PC-3 (cell line): ENCODE measurements around the gene GPR143.

Experiments used
- EZH2 ChIP-seq: fragments of 300-600 bp; sonication (generic); IDR thresholded peaks from one replicate; pipeline ENCODE4 v1.6.1; 2017; ENCODE audit warnings: antibody characterized with exemption, mild to moderate bottlenecking, low read length; ENCODE audit not compliant: unreplicated experiment
- EZH2phosphoT487 ChIP-seq: fragments of 300-600 bp; sonication (generic); IDR thresholded peaks from 2 replicates; pipeline ENCODE4 v1.6.1; 2018; ENCODE audit warnings: mild to moderate bottlenecking, antibody characterized with exemption, low read length, borderline replicate concordance
- TF ChIP-seq, protein P1 (sequence below): fragments of 300-600 bp; sonication (generic); conservative IDR thresholded peaks from 2 replicates; pipeline ENCODE4 v1.5.1; 2017; ENCODE audit warnings: antibody characterized with exemption, low read depth, mild to moderate bottlenecking, low read length

GRCh38 chrX:9690046-9690445 is 75.6 kb downstream of the GPR143 start:
- TF ChIP-seq, protein P1, sequence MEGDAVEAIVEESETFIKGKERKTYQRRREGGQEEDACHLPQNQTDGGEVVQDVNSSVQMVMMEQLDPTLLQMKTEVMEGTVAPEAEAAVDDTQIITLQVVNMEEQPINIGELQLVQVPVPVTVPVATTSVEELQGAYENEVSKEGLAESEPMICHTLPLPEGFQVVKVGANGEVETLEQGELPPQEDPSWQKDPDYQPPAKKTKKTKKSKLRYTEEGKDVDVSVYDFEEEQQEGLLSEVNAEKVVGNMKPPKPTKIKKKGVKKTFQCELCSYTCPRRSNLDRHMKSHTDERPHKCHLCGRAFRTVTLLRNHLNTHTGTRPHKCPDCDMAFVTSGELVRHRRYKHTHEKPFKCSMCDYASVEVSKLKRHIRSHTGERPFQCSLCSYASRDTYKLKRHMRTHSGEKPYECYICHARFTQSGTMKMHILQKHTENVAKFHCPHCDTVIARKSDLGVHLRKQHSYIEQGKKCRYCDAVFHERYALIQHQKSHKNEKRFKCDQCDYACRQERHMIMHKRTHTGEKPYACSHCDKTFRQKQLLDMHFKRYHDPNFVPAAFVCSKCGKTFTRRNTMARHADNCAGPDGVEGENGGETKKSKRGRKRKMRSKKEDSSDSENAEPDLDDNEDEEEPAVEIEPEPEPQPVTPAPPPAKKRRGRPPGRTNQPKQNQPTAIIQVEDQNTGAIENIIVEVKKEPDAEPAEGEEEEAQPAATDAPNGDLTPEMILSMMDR: no peak
- TF ChIP-seq EZH2 (no peak), EZH2phosphoT487 (no peak)
